MG63 (cell line): ENCODE results near the gene RAB37. TPM values are rescaled to one million over a fixed set of nuclear protein-coding genes. Genes with fewer than 3 reads are reported as not detected.
A peak's percentile ranks its signal among the peaks of the same experiment; 100 is the strongest.

ENCODE experiments used
- DNase-seq: peaks from one replicate; pipeline ENCODE4 v3.0.0-alpha.2; 2020
- H3K27me3 ChIP-seq: fragments of 250-450 bp; sonication (Bioruptor Pico); 2 replicates; pipeline ENCODE4 v1.5.1; 2020; ENCODE audit warnings: mild to moderate bottlenecking, moderate library complexity
- H3K36me3 ChIP-seq: fragments of 250-450 bp; sonication (Bioruptor Pico); 2 replicates; pipeline ENCODE4 v1.5.1; 2020; ENCODE audit warnings: mild to moderate bottlenecking, moderate library complexity
- H3K4me3 ChIP-seq: fragments of 250-450 bp; sonication (Bioruptor Pico); 2 replicates; pipeline ENCODE4 v1.5.1; 2020; ENCODE audit warnings: mild to moderate bottlenecking, moderate library complexity
- H3K9me3 ChIP-seq: fragments of 250-450 bp; sonication (Bioruptor Pico); 2 replicates; pipeline ENCODE4 v1.5.1; 2020; ENCODE audit warnings: mild to moderate bottlenecking, moderate library complexity
- total RNA-seq: library from RNA; depleted of rRNA; stranded (reverse); fragments of >200 nt; shearing (Covaris generic); gene quantifications from 2 replicates; pipeline ENCODE4 v1.2.3, GENCODE V29; 2014; ENCODE audit warnings: low replicate concordance

RAB37 gene
- total RNA-seq, 1 experiment from 2014 or later: not detected

- no peaks in the 10 kb centered on the region for H3K27me3 ChIP-seq
- H3K36me3 ChIP-seq: peaks cover 31% of the 10 kb centered on the region
- no peaks in the 10 kb centered on the region for H3K9me3 ChIP-seq
- DNase-seq: no peak
- H3K4me3 ChIP-seq: no peak overlapping the region
These were observed 41.0 kb downstream of the RAB37 start for GRCh38 chr17:74777901-74778515.

- Histone ChIP-seq H3K4me3 (no peak overlapping the region), H3K36me3 (peaks cover 22% of the 10 kb centered on the region), H3K27me3 (no peaks in the 10 kb centered on the region), H3K9me3 (no peaks in the 10 kb centered on the region)
- DNase-seq: no peak
These were observed 41.9 kb downstream of the RAB37 start for GRCh38 chr17:74778960-74779359.

- DNase-seq: no peak
- no peaks in the 10 kb centered on the region for H3K9me3 ChIP-seq
- no peak overlapping the region for H3K4me3 ChIP-seq
- H3K36me3 ChIP-seq: peaks cover 19% of the 10 kb centered on the region
- no peaks in the 10 kb centered on the region for H3K27me3 ChIP-seq
These were observed 42.4 kb downstream of the RAB37 start for GRCh38 chr17:74779501-74779900.

GRCh38 chr17:74779948-74780400 is 42.9 kb downstream of the RAB37 start:
- Histone ChIP-seq H3K27me3 (no peaks in the 10 kb centered on the region), H3K4me3 (no peak overlapping the region), H3K36me3 (peaks cover 15% of the 10 kb centered on the region), H3K9me3 (no peaks in the 10 kb centered on the region)
- DNase-seq: no peak

GRCh38 chr17:74780443-74781238 is 43.6 kb downstream of the RAB37 start:
- H3K9me3 ChIP-seq: no peaks in the 10 kb centered on the region
- DNase-seq: peak; percentile 61
- no peaks in the 10 kb centered on the region for H3K27me3 ChIP-seq
- no peak overlapping the region for H3K4me3 ChIP-seq
- H3K36me3 ChIP-seq: peaks cover 12% of the 10 kb centered on the region

DNA sequence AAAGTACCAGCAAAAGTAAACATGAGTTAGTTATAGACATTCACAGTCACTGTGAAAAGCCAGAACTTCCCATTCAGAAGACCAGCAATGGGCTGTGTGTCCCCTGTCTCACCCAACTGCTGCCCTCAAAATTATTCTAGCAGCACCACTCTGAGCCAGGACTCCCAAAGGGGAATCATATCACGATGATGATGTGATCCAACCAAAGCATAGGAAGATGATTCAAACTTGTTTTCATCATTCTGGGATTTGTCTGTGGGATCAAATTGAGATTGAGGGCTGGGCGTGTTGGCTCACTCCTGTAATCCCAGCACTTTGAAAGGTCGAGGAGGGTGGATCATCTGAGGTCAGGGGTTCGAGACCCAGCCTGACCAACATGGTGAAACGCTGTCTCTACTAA is 45.5 kb downstream of the RAB37 start:
- Histone ChIP-seq H3K27me3 (no peaks in the 10 kb centered on the region), H3K9me3 (no peaks in the 10 kb centered on the region), H3K36me3 (peaks cover 12% of the 10 kb centered on the region), H3K4me3 (no peak overlapping the region)
- no peak for DNase-seq

GRCh38 chr17:74784125-74784810 is 47.2 kb downstream of the RAB37 start:
- Histone ChIP-seq H3K36me3 (peaks cover 8% of the 10 kb centered on the region), H3K9me3 (no peaks in the 10 kb centered on the region), H3K27me3 (no peaks in the 10 kb centered on the region), H3K4me3 (no peak overlapping the region)
- DNase-seq: no peak

GRCh38 chr17:74785096-74785980 is 48.3 kb downstream of the RAB37 start:
- Histone ChIP-seq H3K36me3 (peaks cover 10% of the 10 kb centered on the region), H3K27me3 (no peaks in the 10 kb centered on the region), H3K4me3 (no peak overlapping the region), H3K9me3 (no peaks in the 10 kb centered on the region)
- no peak for DNase-seq

GRCh38 chr17:74785981-74786360 is 48.9 kb downstream of the RAB37 start:
- no peaks in the 10 kb centered on the region for H3K27me3 ChIP-seq
- H3K36me3 ChIP-seq: peaks cover 11% of the 10 kb centered on the region
- H3K4me3 ChIP-seq: no peak overlapping the region
- DNase-seq: no peak
- no peaks in the 10 kb centered on the region for H3K9me3 ChIP-seq

- Histone ChIP-seq H3K36me3 (peaks cover 10% of the 10 kb centered on the region), H3K27me3 (no peaks in the 10 kb centered on the region), H3K9me3 (no peaks in the 10 kb centered on the region), H3K4me3 (no peak overlapping the region)
- no peak for DNase-seq
These were observed 49.5 kb downstream of the RAB37 start for GRCh38 chr17:74786431-74787055.

- no peaks in the 10 kb centered on the region for H3K9me3 ChIP-seq
- no peak overlapping the region for H3K4me3 ChIP-seq
- no peak for DNase-seq
- no peaks in the 10 kb centered on the region for H3K27me3 ChIP-seq
- H3K36me3 ChIP-seq: peaks cover 16% of the 10 kb centered on the region
These were observed 53.4 kb downstream of the RAB37 start for GRCh38 chr17:74790161-74791058.

DNA sequence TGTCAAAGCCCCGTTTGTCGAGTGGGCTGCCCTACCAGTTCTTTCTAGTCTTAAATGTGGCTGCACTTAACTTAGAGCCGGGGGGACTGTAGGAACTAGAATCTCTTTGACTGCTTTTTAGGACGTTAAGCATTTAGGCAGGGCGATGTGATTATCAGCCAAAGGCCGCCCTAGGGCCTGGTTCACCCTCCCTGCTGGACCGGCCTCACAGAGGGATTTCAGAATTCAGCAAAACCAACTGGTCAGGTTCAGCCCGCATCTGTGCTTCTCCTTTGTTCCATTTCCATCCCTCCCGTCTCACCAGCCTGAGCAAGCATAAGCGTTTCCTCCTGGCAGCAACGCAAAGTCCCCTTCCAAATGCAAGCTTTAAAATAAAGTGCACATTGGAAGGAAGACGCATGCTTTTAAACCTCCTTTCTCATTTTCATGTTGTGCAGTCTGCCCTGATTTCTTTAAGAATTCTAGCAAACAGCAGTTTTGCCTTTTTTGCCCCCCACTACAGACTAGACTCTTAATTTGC is 55.6 kb downstream of the RAB37 start:
- no peak overlapping the region for H3K4me3 ChIP-seq
- H3K9me3 ChIP-seq: no peaks in the 10 kb centered on the region
- H3K27me3 ChIP-seq: no peaks in the 10 kb centered on the region
- peaks cover 28% of the 10 kb centered on the region for H3K36me3 ChIP-seq
- no peak for DNase-seq

DNA sequence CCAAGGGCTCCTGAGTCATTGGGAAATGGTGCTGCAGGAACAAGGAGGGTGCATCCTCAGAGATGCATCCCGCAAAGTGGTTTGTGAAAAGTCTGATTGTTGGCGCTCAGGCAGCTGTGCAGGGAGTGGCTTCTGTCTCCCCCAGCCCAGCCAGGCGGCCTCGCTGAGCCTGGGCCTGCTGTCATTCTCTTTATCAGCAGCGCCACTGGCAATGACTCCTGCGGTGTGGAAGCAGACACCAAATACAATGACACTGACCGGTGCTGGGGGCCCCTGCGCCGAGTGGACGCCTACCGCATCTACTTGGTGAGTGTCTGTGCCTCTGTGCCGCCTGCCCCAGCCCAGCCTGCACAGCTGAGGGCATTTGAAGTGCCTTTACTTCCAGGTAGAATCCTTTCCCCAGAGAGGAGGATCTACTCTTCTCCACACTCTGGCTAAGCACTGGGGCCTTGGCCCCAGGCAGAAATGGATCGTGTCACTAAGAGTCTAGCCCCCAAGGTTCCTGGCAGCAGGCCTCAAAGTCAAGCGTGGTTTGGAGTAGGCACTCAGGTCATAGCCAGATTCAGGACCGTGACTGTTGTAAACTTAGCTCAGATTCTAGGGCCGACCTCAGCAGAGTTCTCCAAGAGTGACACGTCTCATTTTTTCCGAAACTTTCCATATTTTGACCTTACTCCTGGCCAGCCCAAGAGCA is 58.4 kb downstream of the RAB37 start:
- peaks cover 23% of the 10 kb centered on the region for H3K36me3 ChIP-seq
- no peak overlapping the region for H3K4me3 ChIP-seq
- no peaks in the 10 kb centered on the region for H3K27me3 ChIP-seq
- H3K9me3 ChIP-seq: no peaks in the 10 kb centered on the region
- no peak for DNase-seq

DNA sequence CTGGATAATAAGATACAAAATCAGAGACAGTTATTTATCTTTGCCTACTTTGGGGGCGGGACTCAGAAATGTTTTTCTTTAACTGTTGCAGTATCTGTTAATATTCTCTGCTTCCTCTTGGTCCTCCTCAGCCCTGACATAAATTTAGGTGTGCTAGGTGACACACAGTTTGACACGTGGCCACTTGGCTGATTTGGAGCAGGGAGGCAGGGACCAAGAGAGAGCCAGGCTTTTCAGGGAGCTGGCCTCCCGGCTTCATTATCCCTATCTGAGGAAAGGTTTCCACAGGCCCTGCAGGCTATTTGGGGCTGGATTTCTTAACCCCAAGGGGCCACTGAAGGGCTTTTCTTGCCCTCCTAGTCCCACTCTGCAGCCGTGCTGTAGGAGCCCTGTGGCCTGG is 59.2 kb downstream of the RAB37 start:
- H3K27me3 ChIP-seq: no peaks in the 10 kb centered on the region
- no peaks in the 10 kb centered on the region for H3K9me3 ChIP-seq
- peaks cover 23% of the 10 kb centered on the region for H3K36me3 ChIP-seq
- DNase-seq: no peak
- no peak overlapping the region for H3K4me3 ChIP-seq

GRCh38 chr17:74796866-74797265 is 59.8 kb downstream of the RAB37 start:
- no peak for DNase-seq
- Histone ChIP-seq H3K4me3 (no peak overlapping the region), H3K9me3 (no peaks in the 10 kb centered on the region), H3K27me3 (no peaks in the 10 kb centered on the region), H3K36me3 (peaks cover 23% of the 10 kb centered on the region)
